HEK293 (cell line): ENCODE results near the gene IFT122.

Experiments
- CTCF ChIA-PET: fragments of 350-600 bp; formaldehyde crosslinking; extraction: SDS; loops from one replicate; lab custom pipeline; 2021; ENCODE audit warnings: antibody characterized with exemption; lab: Yijun Ruan, JAX
- POLR2A ChIA-PET: fragments of 300-600 bp; formaldehyde crosslinking; extraction: SDS; loops from one replicate; lab custom pipeline; 2020; ENCODE audit warnings: antibody characterized with exemption, inconsistent platforms; lab: Yijun Ruan, JAX
- H3K27ac ChIP-seq: fragments of 200-500 bp; sonication (Bioruptor generic); 2 replicates; pipeline ENCODE4 v1.5.1; 2014; ENCODE audit warnings: low read depth, low read length, control low read depth, inconsistent platforms; ENCODE audit errors: extremely low read depth
- H3K36me3 ChIP-seq, 2 experiments: fragments of 200-500 bp in 1 of 2; sonication (Bioruptor generic) in 1 of 2; 1 replicate in 1 of 2; 2 replicates in 1 of 2; pipeline ENCODE4 v1.5.1; 2014 to 2017; ENCODE audit warnings: inconsistent platforms in 2 of 2, low read length in 2 of 2; ENCODE audit not compliant: control insufficient read depth in 2 of 2, insufficient read depth in 1 of 2
- H3K4me1 ChIP-seq: fragments of 200-500 bp; sonication (Bioruptor generic); 2 replicates; pipeline ENCODE4 v1.5.1; 2014; ENCODE audit warnings: mild to moderate bottlenecking, low read length, inconsistent platforms; ENCODE audit not compliant: control insufficient read depth, insufficient read depth
- H3K4me3 ChIP-seq: 2 replicates; pipeline ENCODE4 v1.5.1; 2011; ENCODE audit warnings: low read depth, mild to moderate bottlenecking, control low read depth, low read length, moderate library complexity
- H3K9me3 ChIP-seq: fragments of 200-500 bp; sonication (Bioruptor generic); 2 replicates; pipeline ENCODE4 v1.5.1; 2014; ENCODE audit warnings: low read depth, low read length, inconsistent platforms; ENCODE audit not compliant: control insufficient read depth, insufficient read depth
- GLIS1 ChIP-seq: fragments of 450-650 bp; formaldehyde crosslinking; IDR thresholded peaks from 2 replicates; pipeline ENCODE4 v1.5.1; 2016; ENCODE audit warnings: missing biosample characterization, missing genetic modification characterization
- GLIS2 ChIP-seq: fragments of 450-650 bp; formaldehyde crosslinking; IDR thresholded peaks from 2 replicates; pipeline ENCODE4 v1.5.1; 2016; ENCODE audit warnings: missing biosample characterization, missing genetic modification characterization
- IKZF3 ChIP-seq: fragments of 450-650 bp; IDR thresholded peaks from 2 replicates; pipeline ENCODE4 v1.5.0; 2018; ENCODE audit warnings: missing biosample characterization, mild to moderate bottlenecking, missing genetic modification characterization, moderate library complexity
- KLF9 ChIP-seq: fragments of 450-650 bp; formaldehyde crosslinking; IDR thresholded peaks from 2 replicates; pipeline ENCODE4 v1.5.1; 2016; ENCODE audit warnings: missing biosample characterization, missing genetic modification characterization, low read depth
- SCRT2 ChIP-seq: fragments of 450-650 bp; formaldehyde crosslinking; IDR thresholded peaks from 2 replicates; pipeline ENCODE4 v1.5.1; 2016; ENCODE audit warnings: missing biosample characterization, missing genetic modification characterization
- ZBTB17 ChIP-seq: fragments of 450-650 bp; formaldehyde crosslinking; IDR thresholded peaks from 2 replicates; pipeline ENCODE4 v1.5.1; 2016; ENCODE audit warnings: missing biosample characterization, missing genetic modification characterization
- ZBTB48 ChIP-seq: fragments of 450-650 bp; formaldehyde crosslinking; IDR thresholded peaks from 2 replicates; pipeline ENCODE4 v1.5.1; 2016; ENCODE audit warnings: missing biosample characterization, missing genetic modification characterization
- ZBTB7A ChIP-seq: fragments of 450-650 bp; formaldehyde crosslinking; IDR thresholded peaks from 2 replicates; pipeline ENCODE4 v1.5.1; 2016; ENCODE audit warnings: low read depth, missing biosample characterization, missing genetic modification characterization
- ZFP69B ChIP-seq: fragments of 450-650 bp; formaldehyde crosslinking; IDR thresholded peaks from 2 replicates; pipeline ENCODE4 v1.5.1; 2016; ENCODE audit warnings: missing biosample characterization, missing genetic modification characterization
- ZIC2 ChIP-seq: fragments of 450-650 bp; formaldehyde crosslinking; IDR thresholded peaks from 2 replicates; pipeline ENCODE4 v1.5.1; 2016; ENCODE audit warnings: missing biosample characterization, missing genetic modification characterization
- ZNF112 ChIP-seq: fragments of 450-650 bp; formaldehyde crosslinking; IDR thresholded peaks from 2 replicates; pipeline ENCODE4 v1.5.0; 2017; ENCODE audit warnings: missing biosample characterization, missing genetic modification characterization
- ZNF514 ChIP-seq: fragments of 450-650 bp; formaldehyde crosslinking; IDR thresholded peaks from 2 replicates; pipeline ENCODE4 v1.5.1; 2016; ENCODE audit warnings: missing biosample characterization, missing genetic modification characterization
- ZNF529 ChIP-seq: fragments of 450-650 bp; formaldehyde crosslinking; IDR thresholded peaks from 2 replicates; pipeline ENCODE4 v1.5.1; 2017; ENCODE audit warnings: missing genetic modification characterization, missing biosample characterization; ENCODE audit not compliant: insufficient replicate concordance
- ZNF585B ChIP-seq: fragments of 450-650 bp; formaldehyde crosslinking; IDR thresholded peaks from 2 replicates; pipeline ENCODE4 v1.5.1; 2016; ENCODE audit warnings: missing biosample characterization, missing genetic modification characterization
- ZNF658 ChIP-seq: fragments of 450-650 bp; formaldehyde crosslinking; IDR thresholded peaks from 2 replicates; pipeline ENCODE4; 2016; ENCODE audit warnings: missing biosample characterization, missing genetic modification characterization
- ZNF707 ChIP-seq: fragments of 450-650 bp; formaldehyde crosslinking; IDR thresholded peaks from 2 replicates; pipeline ENCODE4 v1.5.1; 2016; ENCODE audit warnings: missing biosample characterization, missing genetic modification characterization
- ZNF768 ChIP-seq: fragments of 450-650 bp; formaldehyde crosslinking; IDR thresholded peaks from 2 replicates; pipeline ENCODE4 v1.5.1; 2018; ENCODE audit warnings: missing biosample characterization, mild to moderate bottlenecking, missing genetic modification characterization
- ZNF776 ChIP-seq: fragments of 450-650 bp; formaldehyde crosslinking; IDR thresholded peaks from 2 replicates; pipeline ENCODE4 v1.5.0; 2017; ENCODE audit warnings: missing biosample characterization, missing genetic modification characterization, borderline replicate concordance
- ZNF777 ChIP-seq: fragments of 450-650 bp; formaldehyde crosslinking; IDR thresholded peaks from 2 replicates; pipeline ENCODE4 v1.5.1; 2017; ENCODE audit warnings: missing biosample characterization, missing genetic modification characterization, borderline replicate concordance
- TF ChIP-seq, protein P1 (sequence below): fragments of 450-650 bp; formaldehyde crosslinking; IDR thresholded peaks from 2 replicates; pipeline ENCODE4 v1.5.1; 2016; ENCODE audit warnings: missing biosample characterization, missing genetic modification characterization, borderline replicate concordance
- TF ChIP-seq, protein P2 (sequence below): fragments of 450-650 bp; formaldehyde crosslinking; IDR thresholded peaks from 2 replicates; pipeline ENCODE4 v1.5.1; 2016; ENCODE audit warnings: missing biosample characterization, missing genetic modification characterization

Gene IFT122

DNA sequence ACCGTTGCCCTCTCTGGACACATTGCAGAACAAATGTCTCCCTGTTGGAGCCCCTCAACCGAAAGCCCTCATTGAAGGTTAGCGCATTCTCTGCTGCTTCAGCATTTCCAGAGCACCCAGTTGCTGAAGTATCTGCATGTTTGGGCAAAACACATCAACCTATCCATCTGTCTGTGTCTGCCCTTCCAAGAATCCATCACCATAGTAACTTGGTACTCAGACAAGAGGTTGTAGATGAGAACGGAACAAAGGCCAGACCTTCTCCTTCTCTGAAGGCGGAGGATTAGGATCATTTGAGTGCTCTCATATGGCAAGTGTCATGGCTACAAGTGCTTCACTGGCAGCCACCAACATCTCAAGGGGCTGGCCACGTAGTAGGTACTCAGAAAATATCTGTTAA lies 65.3 kb downstream of the IFT122 start:
- Histone ChIP-seq H3K4me1 (no peaks in the 10 kb centered on the region), H3K36me3 (peaks cover 0 to 49% of the 10 kb centered on the region in 2 experiments; a peak in 1 of 3 replicates), H3K9me3 (no peaks in the 10 kb centered on the region), H3K4me3 (no peak overlapping the region), H3K27ac (no peak overlapping the region)
- TF ChIP-seq ZNF707, result no peak
- no peak for TF ChIP-seq ZBTB48 (tag by site-specific recombination)
- TF ChIP-seq, protein P1, sequence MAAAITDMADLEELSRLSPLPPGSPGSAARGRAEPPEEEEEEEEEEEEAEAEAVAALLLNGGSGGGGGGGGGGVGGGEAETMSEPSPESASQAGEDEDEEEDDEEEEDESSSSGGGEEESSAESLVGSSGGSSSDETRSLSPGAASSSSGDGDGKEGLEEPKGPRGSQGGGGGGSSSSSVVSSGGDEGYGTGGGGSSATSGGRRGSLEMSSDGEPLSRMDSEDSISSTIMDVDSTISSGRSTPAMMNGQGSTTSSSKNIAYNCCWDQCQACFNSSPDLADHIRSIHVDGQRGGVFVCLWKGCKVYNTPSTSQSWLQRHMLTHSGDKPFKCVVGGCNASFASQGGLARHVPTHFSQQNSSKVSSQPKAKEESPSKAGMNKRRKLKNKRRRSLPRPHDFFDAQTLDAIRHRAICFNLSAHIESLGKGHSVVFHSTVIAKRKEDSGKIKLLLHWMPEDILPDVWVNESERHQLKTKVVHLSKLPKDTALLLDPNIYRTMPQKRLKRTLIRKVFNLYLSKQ (tag by site-specific recombination), result no peak
- CTCF ChIA-PET, result no interaction called here
- POLR2A ChIA-PET, result no interaction called here

DNA sequence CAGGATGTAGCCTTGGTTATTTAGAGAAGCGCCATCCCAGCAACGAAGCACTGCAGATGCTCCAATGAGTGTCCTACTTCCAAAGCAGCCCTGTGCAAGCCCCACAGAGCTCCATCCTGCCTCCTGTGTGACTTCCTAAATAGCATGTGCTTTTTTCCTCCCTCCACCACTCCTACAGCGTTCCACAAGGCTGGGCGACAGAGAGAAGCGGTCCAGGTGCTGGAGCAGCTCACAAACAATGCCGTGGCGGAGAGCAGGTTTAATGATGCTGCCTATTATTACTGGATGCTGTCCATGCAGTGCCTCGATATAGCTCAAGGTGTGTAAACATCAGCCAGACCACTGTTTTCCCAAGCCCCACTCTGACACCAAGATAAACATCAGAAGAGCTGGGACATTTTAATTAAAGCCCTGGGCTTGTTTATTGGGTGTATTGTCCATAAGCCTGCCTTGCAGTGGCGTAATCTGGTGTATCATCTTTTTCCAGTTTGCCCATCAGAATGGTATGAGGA lies 66.3 kb downstream of the IFT122 start:
- Histone ChIP-seq H3K4me3 (no peak overlapping the region), H3K36me3 (peaks cover 0 to 42% of the 10 kb centered on the region in 2 experiments; a peak in 1 of 3 replicates), H3K4me1 (no peaks in the 10 kb centered on the region), H3K27ac (no peak overlapping the region), H3K9me3 (no peaks in the 10 kb centered on the region)
- CTCF ChIA-PET, result interaction anchor here (0.7 kb wide), 1 partner anchor 52 kb away, joined by 3 read pairs; no protein-coding TSS in a partner anchor
- POLR2A ChIA-PET, result no interaction called here
- no peak for TF ChIP-seq ZBTB17 (tag by site-specific recombination)
- TF ChIP-seq ZNF514 (tag by site-specific recombination), result no peak
- TF ChIP-seq ZNF776 (tag by site-specific recombination), result no peak
- TF ChIP-seq IKZF3 (tag by site-specific recombination), result no peak
- no peak for TF ChIP-seq ZBTB7A (tag by site-specific recombination)
- no peak for TF ChIP-seq GLIS1 (tag by site-specific recombination)
- TF ChIP-seq ZNF658 (tag by site-specific recombination), result no peak
- no peak for TF ChIP-seq ZNF529 (tag by site-specific recombination)

DNA sequence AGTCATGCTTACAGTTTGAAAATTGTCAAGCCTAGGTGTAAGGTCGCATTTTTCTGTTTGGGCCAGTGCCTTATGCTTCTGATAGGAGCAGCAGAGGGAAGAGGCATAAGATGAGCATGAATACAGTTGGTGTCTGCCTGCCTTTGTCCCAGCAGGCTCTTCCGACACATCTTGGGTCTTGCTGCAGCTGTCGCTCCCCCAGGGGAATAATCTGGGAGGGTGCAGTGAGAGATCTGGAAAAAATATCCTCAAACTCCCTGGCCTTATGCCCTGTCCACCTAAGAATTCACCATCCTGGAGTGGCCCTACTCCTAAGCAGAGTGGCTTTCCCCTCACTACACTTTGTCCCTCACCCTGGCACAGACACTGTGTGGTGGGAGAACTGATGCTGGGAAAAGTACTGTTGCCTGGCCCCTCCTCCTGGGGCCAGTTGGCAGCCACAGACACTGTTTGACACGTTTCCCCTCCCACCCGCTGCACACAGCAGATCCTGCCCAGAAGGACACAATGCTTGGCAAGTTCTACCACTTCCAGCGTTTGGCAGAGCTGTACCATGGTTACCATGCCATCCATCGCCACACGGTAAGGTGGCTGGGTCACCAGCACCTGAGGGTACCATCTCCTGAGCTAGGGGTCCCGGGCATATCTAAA lies 67.3 kb downstream of the IFT122 start:
- ChIA-PET POLR2A (no interaction called here), CTCF (no interaction called here)
- H3K36me3 ChIP-seq, result peaks cover 0 to 42% of the 10 kb centered on the region in 2 experiments; a peak in 1 of 3 replicates
- no peaks in the 10 kb centered on the region for H3K4me1 ChIP-seq
- H3K27ac ChIP-seq, result no peak overlapping the region
- TF ChIP-seq SCRT2 (tag by site-specific recombination), result no peak
- H3K4me3 ChIP-seq, result no peak overlapping the region
- H3K9me3 ChIP-seq, result no peaks in the 10 kb centered on the region

DNA sequence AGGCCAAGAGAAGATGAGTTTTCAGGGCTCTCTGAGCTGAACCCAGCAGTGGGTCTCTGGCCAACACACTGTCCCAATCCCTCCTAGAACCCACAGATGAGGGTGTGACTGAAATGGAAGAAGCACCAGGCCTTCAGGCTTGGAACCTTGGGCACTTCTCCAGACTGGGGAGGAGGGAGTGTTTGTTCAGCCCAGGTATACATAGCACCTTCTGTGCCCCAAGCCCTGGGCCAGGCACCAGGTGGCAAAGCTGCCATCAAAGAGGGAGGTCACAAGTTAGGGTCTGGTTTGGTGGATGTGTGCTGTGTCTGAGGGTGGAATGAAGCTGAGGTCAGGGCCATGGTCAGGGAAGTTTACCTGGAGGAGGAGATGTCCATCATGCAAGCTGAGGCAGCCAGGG lies 72.6 kb downstream of the IFT122 start:
- Histone ChIP-seq H3K4me3 (no peak overlapping the region), H3K9me3 (no peaks in the 10 kb centered on the region), H3K4me1 (no peaks in the 10 kb centered on the region), H3K27ac (no peak overlapping the region), H3K36me3 (peaks cover 0 to 15% of the 10 kb centered on the region in 2 experiments; a peak in 1 of 3 replicates)
- ChIA-PET CTCF (no interaction called here), POLR2A (no interaction called here)
- TF ChIP-seq ZNF777 (no peak), ZNF585B (tag by site-specific recombination) (no peak), ZNF768 (tag by site-specific recombination) (no peak), KLF9 (no peak), ZFP69B (no peak), SCRT2 (tag by site-specific recombination) (no peak), ZIC2 (tag by site-specific recombination) (no peak), ZNF112 (no peak), GLIS2 (tag by site-specific recombination) (no peak)
- TF ChIP-seq, protein P2, sequence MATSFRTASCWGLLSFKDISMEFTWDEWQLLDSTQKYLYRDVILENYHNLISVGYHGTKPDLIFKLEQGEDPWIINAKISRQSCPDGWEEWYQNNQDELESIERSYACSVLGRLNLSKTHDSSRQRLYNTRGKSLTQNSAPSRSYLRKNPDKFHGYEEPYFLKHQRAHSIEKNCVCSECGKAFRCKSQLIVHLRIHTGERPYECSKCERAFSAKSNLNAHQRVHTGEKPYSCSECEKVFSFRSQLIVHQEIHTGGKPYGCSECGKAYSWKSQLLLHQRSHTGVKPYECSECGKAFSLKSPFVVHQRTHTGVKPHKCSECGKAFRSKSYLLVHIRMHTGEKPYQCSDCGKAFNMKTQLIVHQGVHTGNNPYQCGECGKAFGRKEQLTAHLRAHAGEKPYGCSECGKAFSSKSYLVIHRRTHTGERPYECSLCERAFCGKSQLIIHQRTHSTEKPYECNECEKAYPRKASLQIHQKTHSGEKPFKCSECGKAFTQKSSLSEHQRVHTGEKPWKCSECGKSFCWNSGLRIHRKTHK (tag by site-specific recombination), result no peak
